Mammary epithelial cell (primary cell): ENCODE data around the gene COL9A3.

Source experiments
- CTCF ChIP-seq, 2 donors: IDR thresholded peaks in 1 of 2; conservative IDR thresholded peaks in 1 of 2; 2 replicates each; pipeline ENCODE4 v1.5.1; 2011 to 2012; ENCODE audit warnings: inconsistent platforms in 2 of 2, low read length in 2 of 2, mild to moderate bottlenecking in 2 of 2, control low read depth in 1 of 2, low read depth in 1 of 2; ENCODE audit not compliant: insufficient read depth in 1 of 2; ENCODE audit errors: extremely low read depth in 1 of 2
- EZH2 ChIP-seq: IDR thresholded peaks from 2 replicates; pipeline ENCODE4 v1.6.1; 2012; ENCODE audit warnings: low read length, inconsistent platforms, borderline replicate concordance

GRCh38 chr20:62830821-62831220 lies 14.0 kb downstream of the COL9A3 start:
- TF ChIP-seq CTCF (conservative IDR thresholded peaks at IDR 0.05 in 1 of 2, IDR thresholded peaks at IDR 0.05 in 1 of 2; ENCODE audit: extremely low read depth in 1 of 2, insufficient read depth in 1 of 2, low read depth in 1 of 2, low read length in 2 of 2) (no peak), EZH2 (no peak)
